GM12892 (cell line): ENCODE measurements around the gene KRTAP4-3.

Experiments
- POLR2A ChIP-seq: IDR thresholded peaks from 2 replicates; pipeline ENCODE4 v1.6.1; 2011; ENCODE audit warnings: low read depth, low read length, control low read depth
- POLR2AphosphoS5 ChIP-seq: IDR thresholded peaks from 2 replicates; pipeline ENCODE4 v1.6.1; 2011; ENCODE audit warnings: low read depth, low read length, control low read depth

DNA sequence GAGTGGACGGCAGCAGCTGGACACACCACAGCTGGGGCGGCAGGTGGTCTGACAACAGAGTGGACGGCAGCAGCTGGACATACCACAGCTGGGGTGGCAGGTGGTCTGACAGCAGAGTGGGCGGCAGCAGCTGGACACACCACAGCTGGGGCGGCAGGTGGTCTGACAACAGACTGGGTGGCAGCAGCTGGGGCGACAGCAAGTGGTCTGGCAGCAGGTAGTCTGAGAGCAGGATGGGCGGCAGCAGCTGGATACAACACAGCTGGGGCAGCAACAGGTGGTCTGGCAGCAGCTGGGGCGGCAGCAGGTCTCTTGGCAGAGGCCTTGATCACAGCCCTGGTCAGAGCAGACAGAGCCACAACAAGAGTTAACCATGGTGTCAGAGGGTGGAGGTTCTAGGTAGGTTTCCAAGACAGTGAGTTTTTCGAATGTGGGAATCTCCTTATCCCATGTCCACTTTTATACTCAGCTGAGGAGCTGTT is 16.5 kb upstream of the KRTAP4-3 start, which contains the start of gene KRTAP4-1:
- TF ChIP-seq POLR2A, result no peak
- TF ChIP-seq POLR2AphosphoS5, result no peak
